HFFc6 (cell line): Measurements from ENCODE around the gene ITPRID1. TPM values are rescaled to one million over a fixed set of nuclear protein-coding genes. Genes with fewer than 3 reads are reported as not detected.

Source experiments
- DNase-seq: peaks from one replicate; pipeline ENCODE4 v3.0.0-alpha.2; 2018
- H3K27ac Mint-ChIP-seq: 2 replicates; pipeline ENCODE4 v1.8.0; 2020; ENCODE audit warnings: mild to moderate bottlenecking, mixed read lengths
- H3K27me3 Mint-ChIP-seq: 2 replicates; pipeline ENCODE4 v1.8.0; 2021; ENCODE audit warnings: mild to moderate bottlenecking, moderate library complexity, mixed read lengths; ENCODE audit not compliant: insufficient read depth
- H3K36me3 Mint-ChIP-seq: 2 replicates; pipeline ENCODE4 v1.8.0; 2021; ENCODE audit warnings: low read depth, mixed read lengths
- H3K4me1 Mint-ChIP-seq: 2 replicates; pipeline ENCODE4 v1.8.0; 2020; ENCODE audit warnings: low read depth, mixed read lengths
- H3K4me3 Mint-ChIP-seq: 2 replicates; pipeline ENCODE4 v1.8.0; 2020; ENCODE audit warnings: mild to moderate bottlenecking, moderate library complexity, mixed read lengths
- H3K9me3 Mint-ChIP-seq: 2 replicates; pipeline ENCODE4 v1.8.0; 2020; ENCODE audit warnings: mild to moderate bottlenecking, mixed read lengths
- CTCF ChIP-seq: fragments of 200-600 bp; sonication (generic); IDR thresholded peaks from 2 replicates; pipeline ENCODE4 v1.5.0; 2021; ENCODE audit warnings: antibody characterized with exemption, mild to moderate bottlenecking
- total RNA-seq, 6 experiments: library from RNA; stranded (reverse); fragmentation: NEBNext Ultra II Directional; extraction: Animal tissue kit (Norgen Biotek cat#: 25700); gene quantifications; 2 replicates in 1 of 6; 3 replicates in 5 of 6; pipeline ENCODE4 v1.2.3, GENCODE V29; 2021

Gene ITPRID1
- total RNA-seq, 6 experiments from 2014 or later: not detected

- no peaks in the 10 kb centered on the region; the same call in 1 of the 2 replicates for H3K27me3 Mint-ChIP-seq
- no peak for DNase-seq
- H3K9me3 Mint-ChIP-seq: peaks cover 23% of the 10 kb centered on the region
- no peaks in the 10 kb centered on the region for H3K36me3 Mint-ChIP-seq
- no peak for TF ChIP-seq CTCF
- H3K27ac Mint-ChIP-seq: no peak overlapping the region
- no peak overlapping the region for H3K4me3 Mint-ChIP-seq
- no peaks in the 10 kb centered on the region for H3K4me1 Mint-ChIP-seq
Observed at GRCh38 chr7:31705377-31705776, 191.5 kb downstream of the ITPRID1 start.

- Mint-ChIP-seq H3K27me3 (no peaks in the 10 kb centered on the region; the same call in 1 of the 2 replicates), H3K4me1 (no peaks in the 10 kb centered on the region), H3K9me3 (peaks cover 24% of the 10 kb centered on the region), H3K36me3 (no peaks in the 10 kb centered on the region), H3K4me3 (no peak overlapping the region), H3K27ac (no peak overlapping the region)
- no peak for TF ChIP-seq CTCF
- DNase-seq: no peak
Observed at GRCh38 chr7:31707089-31707488, 193.2 kb downstream of the ITPRID1 start.

Other genes with a start within 250 kb of the ITPRID1 start
- gene NEUROD6, start 173.4 kb upstream of the ITPRID1 start, total RNA-seq: not detected
- gene PPP1R17, start 173.1 kb downstream of the ITPRID1 start, total RNA-seq: not detected